Small intestine (tissue), 7 donors: Measurements from ENCODE around the gene TNS1. TPM values are rescaled to one million over a fixed set of nuclear protein-coding genes. Genes with fewer than 3 reads are reported as not detected.

ENCODE experiments used
- DNase-seq, 2 donors: peaks; one replicate each; pipeline versions ENCODE4 v3.0.0 to v3.0.0-alpha.2; 2013
- FAIRE-seq: peaks from 2 replicates; lab custom pipeline; 2012; peaks lifted over from hg19 to GRCh38; lab: Jason Lieb, UNC
- H3K27ac ChIP-seq, 3 donors: one replicate each; pipeline ENCODE4 v1.5.1; 2013; ENCODE audit warnings: low read length in 2 of 3, mild to moderate bottlenecking in 2 of 3, control low read depth in 1 of 3, inconsistent platforms in 1 of 3, low read depth in 1 of 3, moderate library complexity in 1 of 3
- H3K27me3 ChIP-seq, 3 donors: one replicate each; pipeline ENCODE4 v1.6.1; 2013; ENCODE audit warnings: low read length in 3 of 3, inconsistent platforms in 1 of 3; ENCODE audit not compliant: control insufficient read depth in 3 of 3, insufficient read depth in 3 of 3
- H3K36me3 ChIP-seq, 3 donors: one replicate each; pipeline ENCODE4 v1.6.1; 2013; ENCODE audit warnings: low read length in 3 of 3, inconsistent platforms in 1 of 3, low read depth in 1 of 3, mild to moderate bottlenecking in 1 of 3, moderate library complexity in 1 of 3; ENCODE audit not compliant: control insufficient read depth in 3 of 3, insufficient read depth in 2 of 3
- H3K4me1 ChIP-seq, 3 donors: one replicate each; pipeline ENCODE4 v1.6.1; 2013; ENCODE audit warnings: low read length in 2 of 3, inconsistent platforms in 1 of 3, low read depth in 1 of 3, mild to moderate bottlenecking in 1 of 3, moderate library complexity in 1 of 3; ENCODE audit not compliant: control insufficient read depth in 3 of 3, insufficient read depth in 2 of 3
- H3K4me3 ChIP-seq, 3 donors: one replicate each; pipeline ENCODE4 v1.5.1; 2013; ENCODE audit warnings: low read length in 3 of 3, control low read depth in 1 of 3, inconsistent platforms in 1 of 3, low read depth in 1 of 3, mild to moderate bottlenecking in 1 of 3, moderate library complexity in 1 of 3
- H3K9me3 ChIP-seq, 2 donors: one replicate each; pipeline ENCODE4 v1.6.1; 2013; ENCODE audit warnings: low read depth in 1 of 2, low read length in 1 of 2; ENCODE audit not compliant: control insufficient read depth in 2 of 2, insufficient read depth in 1 of 2
- WGBS, 3 donors: extraction: QIAGEN DNeasy Blood & Tissue Kit; methylation state at CpG; one replicate each; pipeline ENCODE4 v1.1.7; 2013; 5-methylcytosine and 5-hydroxymethylcytosine counted together
- polyA plus RNA-seq, 4 donors: library from polyadenylated mRNA; stranded (reverse) in 3 of 4; unstranded in 1 of 4; fragments of 200-250 nt in 3 of 4; fragments of 120-200 nt in 1 of 4; gene quantifications; one replicate each; pipeline versions ENCODE4 v1.2.1 to v1.2.3, GENCODE V29; 2013
- donor health status: healthy with polysubstance abuse.
- donor health status: control.
- donor health status: control.
- donor health status: Bipolar disorder and iron deficiency.
- donor health status: healthy.

Gene TNS1
- polyA plus RNA-seq, 4 donors = 1.3 to 52.1 (median 9.8) TPM

DNA sequence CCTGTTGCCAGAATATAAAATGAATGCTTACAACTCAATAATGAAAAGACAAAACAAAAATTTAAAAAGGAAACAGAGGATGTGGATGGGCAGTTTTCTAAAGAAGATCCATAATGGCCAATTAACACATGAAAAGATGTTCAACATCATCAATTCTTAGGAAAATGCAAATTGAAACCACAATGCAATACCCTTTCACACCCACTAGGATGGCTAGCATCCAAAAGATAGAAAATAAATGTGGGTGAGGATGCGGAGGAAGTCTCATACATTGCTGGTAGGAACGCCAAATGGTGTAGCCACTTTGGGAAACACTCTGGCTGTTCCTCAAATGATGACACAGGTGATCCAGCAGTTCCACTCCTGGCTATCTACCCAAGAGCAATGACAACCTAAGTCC is 130.5 kb downstream of the TNS1 start:
- Histone ChIP-seq H3K36me3 (peaks cover 0 to 20% (median 5%) of the 10 kb centered on the region in 3 donors), H3K27me3 (no peaks in the 10 kb centered on the region), H3K4me3 (no peak overlapping the region), H3K27ac (no peak overlapping the region), H3K4me1 (no peaks in the 10 kb centered on the region), H3K9me3 (no peaks in the 10 kb centered on the region)
- no peak for FAIRE-seq
- no peak for DNase-seq
- 86 to 93% (median 90%) methylated on average over 2 of the region's 2 CpGs for WGBS, 3 donors

DNA sequence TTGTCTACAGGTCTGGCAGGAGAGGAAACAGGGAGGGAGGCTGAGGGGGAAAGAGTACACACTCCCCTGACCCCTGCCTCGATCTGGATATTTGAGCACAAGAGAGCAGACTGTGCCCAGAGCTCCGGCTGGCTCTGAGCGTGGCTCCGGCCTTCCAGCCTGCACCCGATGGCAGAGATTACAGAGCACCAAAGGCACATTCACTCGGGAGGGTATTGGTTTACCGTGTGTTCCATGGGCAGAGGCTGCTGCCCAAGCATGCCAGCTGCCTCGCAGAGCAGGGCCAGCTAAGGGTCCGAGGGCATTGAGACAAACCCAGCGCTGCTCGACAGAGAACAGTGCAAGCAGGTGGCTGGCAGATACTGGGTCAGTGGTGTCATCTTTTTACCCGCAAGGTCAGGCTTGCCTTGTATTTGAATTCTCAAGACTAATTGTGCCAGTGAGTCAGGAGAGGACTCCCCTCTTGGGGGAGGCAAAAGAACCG is 132.2 kb downstream of the TNS1 start:
- no peak for FAIRE-seq
- H3K36me3 ChIP-seq = peaks cover 0 to 17% (median 5%) of the 10 kb centered on the region in 3 donors

DNA sequence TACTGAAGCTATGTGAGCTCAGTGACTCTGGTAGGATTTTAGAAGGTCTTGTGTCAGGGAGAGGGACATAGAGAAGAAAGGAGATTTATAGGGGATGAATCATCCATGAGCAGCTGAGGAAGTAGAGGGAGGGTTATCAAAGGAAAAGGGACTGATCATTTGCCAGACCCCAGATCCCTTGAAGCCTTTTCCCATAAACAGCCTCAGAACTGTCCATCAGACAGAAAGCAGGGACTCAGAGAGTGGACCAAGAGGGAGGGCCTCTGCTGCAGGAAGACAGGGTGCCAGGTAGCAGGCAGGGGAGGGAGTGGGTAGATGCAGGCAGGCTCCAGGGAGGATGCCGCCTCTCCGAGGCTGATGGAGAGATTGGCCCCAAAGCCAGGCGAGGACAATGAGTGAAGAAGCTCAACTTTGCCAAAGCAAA is 133.9 kb downstream of the TNS1 start:
- peaks cover 0 to 23% (median 5%) of the 10 kb centered on the region in 3 donors for H3K36me3 ChIP-seq
- FAIRE-seq = no peak

More for the DNA sequence above, 132.2 kb downstream of the TNS1 start:
- WGBS, 3 donors = 83 to 88% (median 84%) methylated on average over 13 of the region's 13 CpGs
- Histone ChIP-seq H3K4me3 (no peak overlapping the region), H3K27me3 (no peaks in the 10 kb centered on the region), H3K27ac (no peak overlapping the region), H3K9me3 (no peaks in the 10 kb centered on the region), H3K4me1 (no peaks in the 10 kb centered on the region)
- DNase-seq = no peak

DNA sequence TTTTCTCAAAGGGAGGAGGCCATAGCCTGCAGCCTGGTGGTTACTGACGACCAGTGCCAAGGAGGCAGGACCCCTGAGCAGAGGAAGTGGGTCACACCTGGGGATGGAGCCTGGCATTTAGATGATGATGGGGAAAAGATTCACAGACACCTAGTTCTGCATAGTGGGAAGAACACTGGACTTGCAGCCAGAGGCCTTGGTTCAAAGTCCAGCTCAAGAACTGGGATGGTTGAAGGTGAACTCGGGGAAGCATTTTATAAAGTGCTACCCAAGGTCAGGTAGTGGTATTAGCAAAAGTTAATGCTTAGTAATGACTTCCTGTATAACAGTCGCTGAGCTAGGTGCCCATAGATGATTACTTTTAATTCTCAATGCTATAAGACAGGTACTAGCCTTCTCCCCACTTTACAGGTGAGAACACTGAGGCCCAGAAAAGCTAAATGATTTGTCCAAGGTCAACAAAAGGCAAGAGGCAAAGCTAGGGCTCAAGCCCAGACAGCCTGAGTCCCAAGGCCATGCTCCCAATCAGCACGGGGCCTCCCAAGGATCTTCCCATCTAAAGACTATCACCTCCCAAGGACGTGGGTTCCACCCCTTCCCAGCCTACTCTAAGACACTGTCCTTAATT is 134.4 kb downstream of the TNS1 start:
- Histone ChIP-seq H3K9me3 (no peaks in the 10 kb centered on the region), H3K36me3 (peaks cover 0 to 26% (median 5%) of the 10 kb centered on the region in 3 donors), H3K27me3 (no peaks in the 10 kb centered on the region), H3K4me3 (no peak overlapping the region), H3K27ac (no peak overlapping the region), H3K4me1 (no peaks in the 10 kb centered on the region)
- 61 to 76% (median 69%) methylated on average over 5 of the region's 5 CpGs for WGBS, 3 donors
- DNase-seq = no peak
- no peak for FAIRE-seq

More for the DNA sequence above, 133.9 kb downstream of the TNS1 start:
- no peaks in the 10 kb centered on the region for H3K4me1 ChIP-seq
- H3K27me3 ChIP-seq = no peaks in the 10 kb centered on the region
- WGBS, 3 donors = 66 to 71% (median 67%) methylated on average over 3 of the region's 3 CpGs
- no peak overlapping the region for H3K4me3 ChIP-seq
- no peak for DNase-seq
- no peaks in the 10 kb centered on the region for H3K9me3 ChIP-seq
- no peak overlapping the region for H3K27ac ChIP-seq

DNA sequence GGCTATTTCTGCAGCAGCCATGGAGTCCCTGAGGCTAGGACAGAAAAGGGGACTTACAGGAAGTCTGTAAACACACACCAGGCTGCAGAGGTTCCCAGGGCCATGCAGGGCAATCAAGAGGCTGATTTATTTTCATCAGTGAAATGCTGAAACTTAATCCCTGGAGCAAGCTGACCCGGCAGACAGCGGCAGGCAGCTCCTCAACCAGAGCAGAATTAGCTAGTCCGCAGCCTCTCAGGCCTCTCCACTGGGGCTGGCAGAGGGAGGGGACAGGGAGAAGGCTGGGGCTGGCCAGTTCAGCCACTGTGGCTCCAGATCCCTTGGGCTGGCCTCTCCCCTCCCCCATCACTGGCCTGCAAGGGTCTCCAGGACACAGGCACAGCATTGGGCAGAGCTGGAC is 136.3 kb downstream of the TNS1 start:
- peaks cover 0 to 27% (median 5%) of the 10 kb centered on the region in 3 donors for H3K36me3 ChIP-seq
- H3K27ac ChIP-seq = no peak overlapping the region
- 77 to 92% (median 85%) methylated on average over 3 of the region's 3 CpGs for WGBS, 3 donors
- FAIRE-seq (no peak), DNase-seq (no peak)
- H3K4me1 ChIP-seq = no peaks in the 10 kb centered on the region
- no peaks in the 10 kb centered on the region for H3K9me3 ChIP-seq
- no peaks in the 10 kb centered on the region for H3K27me3 ChIP-seq
- no peak overlapping the region for H3K4me3 ChIP-seq

DNA sequence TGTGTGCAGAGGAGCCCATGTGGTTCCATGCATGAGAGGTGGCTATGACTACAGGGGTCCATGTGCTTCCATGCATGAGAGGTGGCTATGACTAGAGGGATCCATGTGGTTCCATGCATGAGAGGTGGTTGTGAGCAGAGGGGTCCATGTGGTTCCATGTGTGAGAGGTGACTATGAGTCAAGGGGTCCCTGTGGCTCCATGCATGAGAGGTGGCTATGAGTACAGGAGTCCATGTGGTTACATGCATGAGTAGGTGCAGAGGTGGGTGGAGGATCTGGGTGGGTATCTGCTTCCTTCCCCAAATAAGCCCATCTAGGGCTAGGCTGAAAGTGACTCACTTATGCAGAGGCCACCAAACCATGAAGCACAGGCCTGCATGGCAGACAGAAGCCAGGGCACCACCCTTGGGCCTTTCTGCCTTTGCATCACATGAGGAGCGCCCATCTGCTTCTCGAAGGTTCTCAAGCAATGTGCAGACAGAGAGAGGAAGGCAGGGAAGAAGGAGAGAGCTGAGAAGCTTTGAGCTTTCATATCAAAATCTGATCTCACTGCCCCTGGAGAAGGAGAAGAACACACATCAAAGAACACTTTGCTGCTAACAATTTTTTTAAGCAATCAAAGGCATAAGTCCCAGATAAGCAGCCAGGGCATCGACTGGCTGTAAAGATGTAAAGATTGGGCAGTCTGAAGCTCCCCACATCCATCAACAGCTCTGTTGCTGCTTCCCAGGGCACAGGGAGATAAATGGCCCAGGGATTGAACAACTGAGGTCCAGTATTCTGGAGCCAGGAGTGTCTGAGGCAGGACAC is 137.6 kb downstream of the TNS1 start:
- FAIRE-seq = no peak
- H3K27me3 ChIP-seq = no peaks in the 10 kb centered on the region
- no peaks in the 10 kb centered on the region for H3K4me1 ChIP-seq
- H3K4me3 ChIP-seq = no peak overlapping the region
- no peak for DNase-seq
- 53 to 60% (median 56%) methylated on average over 3 of the region's 3 CpGs for WGBS, 3 donors
- no peaks in the 10 kb centered on the region for H3K9me3 ChIP-seq
- peaks cover 0 to 21% (median 0%) of the 10 kb centered on the region in 3 donors for H3K36me3 ChIP-seq
- no peak overlapping the region for H3K27ac ChIP-seq

DNA sequence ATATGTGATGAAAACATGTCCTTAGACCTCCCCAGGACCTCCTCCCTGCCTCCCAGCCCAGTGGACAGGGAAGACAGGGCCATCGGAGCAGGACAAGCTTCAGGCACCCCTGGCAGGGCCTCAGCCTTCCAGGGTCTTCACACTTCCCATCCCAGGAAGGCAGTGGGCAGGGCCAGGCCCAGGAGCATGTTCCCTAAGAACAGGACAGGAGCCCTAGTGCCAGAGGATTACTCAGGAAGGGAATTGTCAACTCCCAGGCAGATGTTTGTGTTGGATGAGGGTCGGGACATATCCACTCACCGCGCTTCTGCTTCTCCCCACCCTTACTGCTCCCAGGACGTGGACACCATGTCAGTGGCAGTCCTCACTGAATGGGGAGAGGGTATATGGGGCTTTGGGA is 138.9 kb downstream of the TNS1 start:
- Histone ChIP-seq H3K4me3 (no peak overlapping the region), H3K36me3 (peaks cover 0 to 21% (median 0%) of the 10 kb centered on the region in 3 donors), H3K27me3 (no peaks in the 10 kb centered on the region), H3K27ac (no peak overlapping the region), H3K4me1 (peaks cover 0 to 5% (median 0%) of the 10 kb centered on the region in 3 donors), H3K9me3 (no peaks in the 10 kb centered on the region)
- WGBS, 3 donors = 72 to 93% (median 77%) methylated on average over 5 of the region's 5 CpGs
- FAIRE-seq (no peak), DNase-seq (no peak)

DNA sequence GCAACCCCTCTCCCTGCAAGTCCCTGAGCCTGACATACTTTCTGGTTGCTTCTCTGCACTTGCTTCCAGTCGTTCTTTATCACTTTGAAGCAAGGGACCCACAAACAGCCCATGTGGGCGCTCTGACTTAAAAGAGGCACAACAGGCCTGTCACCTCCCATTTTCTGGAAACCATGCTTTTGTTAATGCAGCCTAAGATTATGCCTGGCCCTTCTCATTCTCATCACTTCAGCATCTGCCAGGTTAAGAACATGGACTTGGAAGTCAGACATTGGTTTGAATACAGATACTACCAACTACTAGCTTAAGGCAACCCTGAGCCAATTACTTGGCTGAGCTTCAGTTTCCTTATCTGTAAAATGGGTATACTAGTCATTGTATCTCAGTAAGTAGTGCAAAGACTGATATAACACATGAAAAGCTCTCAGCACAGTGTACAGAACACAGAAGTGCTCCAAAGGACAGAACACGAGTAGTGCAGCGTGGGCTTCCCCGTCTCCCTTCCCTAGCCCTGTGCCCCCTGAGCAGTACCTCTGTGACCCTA is 141.4 kb downstream of the TNS1 start:
- Histone ChIP-seq H3K4me1 (peaks cover 0 to 17% (median 0%) of the 10 kb centered on the region in 3 donors), H3K4me3 (no peak overlapping the region), H3K9me3 (no peaks in the 10 kb centered on the region), H3K27ac (no peak overlapping the region), H3K36me3 (peaks cover 0 to 27% (median 0%) of the 10 kb centered on the region in 3 donors), H3K27me3 (no peaks in the 10 kb centered on the region)
- WGBS, 3 donors = 83 to 91% (median 91%) methylated on average over 5 of the region's 5 CpGs
- DNase-seq = no peak
- no peak for FAIRE-seq
